ENCODE results near the gene POM121.
"Not testable (repeated sequence)": the region's sequence is repeated elsewhere in the genome, so short reads cannot be mapped to it uniquely, and the experiment has no call there.

Gene POM121

DNA sequence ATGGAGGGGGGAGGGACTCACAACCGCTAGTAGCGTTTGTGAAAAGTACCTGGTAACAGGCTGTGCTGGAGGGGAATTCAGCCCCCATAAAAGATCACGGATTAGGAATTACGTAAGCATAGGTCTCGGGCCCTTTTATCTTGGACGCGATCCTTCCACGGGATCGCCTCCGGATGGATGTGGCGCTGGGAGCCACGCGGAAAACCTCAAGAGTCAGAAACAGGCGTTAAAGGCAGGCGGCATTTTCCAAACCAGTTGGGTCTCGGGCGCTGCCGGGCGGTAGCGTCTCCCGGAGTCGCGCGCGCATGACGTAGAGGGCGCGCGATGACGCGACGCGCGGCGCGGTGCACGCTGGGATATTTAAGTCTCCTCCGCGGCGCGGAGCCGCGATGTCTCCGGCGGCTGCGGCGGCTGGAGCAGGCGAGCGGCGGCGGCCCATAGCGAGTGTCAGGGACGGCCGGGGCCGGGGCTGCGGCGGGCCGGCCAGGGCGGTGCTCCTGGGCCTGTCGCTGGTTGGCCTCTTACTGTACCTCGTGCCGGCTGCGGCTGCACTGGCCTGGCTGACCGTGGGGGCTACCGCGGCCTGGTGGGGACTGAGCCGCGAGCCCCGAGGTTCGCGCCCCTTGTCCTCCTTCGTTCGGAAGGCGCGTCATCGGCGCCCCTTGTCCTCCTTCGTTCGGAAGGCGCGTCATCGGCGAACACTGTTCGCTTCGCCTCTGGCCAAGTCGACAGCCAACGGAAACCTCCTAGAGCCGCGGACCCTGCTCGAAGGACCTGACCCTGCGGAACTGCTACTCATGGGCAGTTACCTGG is at the start of gene POM121:
POM121 (plus strand) TSS at position 363 of the 813 bp plus-strand sequence; CDS start at position 390, 27 bp downstream.
- DNase-seq (ENCODE audit: low spot score), result peak; percentile 96

DNA sequence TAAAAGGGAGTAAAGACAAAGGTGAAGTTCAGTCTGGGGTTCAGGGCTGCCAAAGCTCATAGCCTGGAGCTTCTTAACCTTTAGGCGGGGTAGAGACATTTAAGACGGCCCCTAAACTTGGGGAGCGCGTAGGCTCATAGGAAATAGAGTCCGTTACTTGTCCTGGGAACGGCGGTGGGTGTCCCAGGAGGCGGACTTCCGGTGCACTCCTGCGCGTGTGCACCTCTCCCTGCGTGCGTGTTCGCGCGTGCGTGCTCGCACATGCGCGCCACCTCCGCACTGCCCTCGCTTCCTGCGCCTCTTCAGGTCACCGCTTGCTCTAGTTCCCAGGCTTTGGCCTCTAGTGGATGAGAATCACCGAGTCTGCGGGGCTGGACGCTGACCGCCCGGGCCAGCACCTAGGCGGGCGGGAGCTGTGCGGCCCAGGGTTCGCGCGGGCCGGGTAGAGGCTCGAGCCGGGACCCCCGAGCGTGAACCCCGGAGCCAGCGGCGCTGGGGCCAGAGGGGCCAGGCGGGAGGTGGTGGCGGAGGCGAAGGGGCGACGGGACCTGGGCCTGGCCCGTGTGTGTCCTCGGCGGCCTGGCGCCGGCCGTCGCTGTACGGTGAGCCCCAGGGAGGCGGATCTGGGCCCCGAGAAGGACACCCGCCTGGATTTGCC is 45.7 kb upstream of the POM121 start:
- DNase-seq (ENCODE audit: low spot score), result peak; percentile 80

DNA sequence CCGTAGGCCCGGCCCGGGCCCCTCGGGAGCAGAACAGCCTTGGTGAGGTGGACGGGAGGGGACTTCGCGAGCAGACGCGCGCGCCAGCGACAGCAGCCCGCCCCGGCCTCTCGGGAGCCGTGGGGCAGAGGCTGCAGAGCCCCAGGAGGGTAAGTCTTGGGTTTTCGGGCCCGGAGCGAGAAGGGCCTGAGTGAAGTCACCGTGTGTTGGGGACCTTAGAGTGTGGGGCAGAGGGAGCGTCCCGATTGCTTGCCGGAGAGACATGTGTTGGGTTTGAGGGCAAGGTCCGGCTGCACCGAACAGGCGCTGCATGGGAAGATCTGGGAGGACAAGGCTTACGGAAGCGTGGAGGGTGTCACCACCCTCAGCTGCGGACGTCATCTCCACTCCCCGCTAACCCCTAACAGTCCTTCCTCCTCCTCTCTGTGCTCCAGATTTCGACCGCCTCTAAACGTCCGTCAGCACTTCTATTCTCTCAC is 45.1 kb upstream of the POM121 start:
- DNase-seq (ENCODE audit: low spot score), result peak; percentile 45

DNA sequence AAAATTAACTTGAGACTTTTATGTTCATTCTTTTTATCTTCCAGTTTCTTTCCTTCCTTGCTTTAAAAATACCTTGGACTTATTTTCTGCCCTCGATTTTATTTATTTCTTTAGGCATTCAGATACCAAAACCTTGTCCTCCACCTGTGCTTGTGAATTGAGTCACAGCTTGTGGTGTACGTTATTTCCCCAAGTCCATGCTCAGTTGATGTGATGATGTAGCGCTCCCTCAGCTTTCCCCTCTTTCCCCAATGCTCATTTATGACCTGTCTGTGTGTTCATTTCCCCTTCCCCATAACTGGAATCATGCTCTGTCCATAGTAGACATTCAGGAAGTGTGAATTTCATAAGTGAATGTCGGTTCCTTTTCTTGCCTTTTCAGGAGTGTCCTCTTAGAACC is 33.1 kb upstream of the POM121 start:
- not testable (repeated sequence) for DNase-seq (ENCODE audit: low spot score)

DNA sequence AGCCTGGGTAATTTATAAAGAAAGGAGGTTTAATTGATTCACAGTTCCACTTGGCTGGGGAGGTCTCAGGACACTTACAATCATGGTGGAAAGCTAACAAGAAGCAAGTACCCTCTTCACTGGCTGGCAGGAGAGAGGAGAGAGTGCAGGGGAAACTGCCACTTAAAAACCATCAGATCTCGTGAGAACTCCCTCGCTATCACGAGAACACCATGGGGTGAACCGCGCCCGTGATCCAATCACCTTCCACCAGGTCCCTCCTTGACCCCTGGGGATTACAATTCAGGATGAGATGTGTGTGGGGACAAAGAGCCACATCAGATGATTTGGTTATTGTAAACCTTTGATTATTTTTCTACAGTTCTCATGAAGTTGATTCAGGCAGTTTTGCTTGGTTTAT is 20.2 kb upstream of the POM121 start:
- DNase-seq (ENCODE audit: low spot score), result not testable (repeated sequence)

DNA sequence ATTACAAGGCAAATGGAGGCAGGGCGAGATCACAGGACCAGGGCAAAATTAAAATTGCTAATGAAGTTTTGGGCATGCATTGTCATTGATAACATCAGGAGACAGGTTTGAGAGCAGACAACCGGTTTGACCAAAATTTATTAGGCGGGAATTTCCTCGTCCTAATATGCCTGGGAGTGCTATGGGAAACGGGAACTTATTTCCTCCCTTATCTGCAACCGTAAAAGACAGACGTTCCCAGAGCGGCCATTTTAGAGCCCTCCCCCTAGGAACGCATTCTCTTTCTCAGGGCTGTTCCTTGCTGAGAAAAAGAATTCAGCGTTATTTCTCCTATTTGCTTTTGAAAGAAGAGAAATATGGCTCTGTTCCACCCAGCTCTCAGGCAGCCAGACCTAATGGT is 16.5 kb upstream of the POM121 start:
- not testable (repeated sequence) for DNase-seq (ENCODE audit: low spot score)

DNA sequence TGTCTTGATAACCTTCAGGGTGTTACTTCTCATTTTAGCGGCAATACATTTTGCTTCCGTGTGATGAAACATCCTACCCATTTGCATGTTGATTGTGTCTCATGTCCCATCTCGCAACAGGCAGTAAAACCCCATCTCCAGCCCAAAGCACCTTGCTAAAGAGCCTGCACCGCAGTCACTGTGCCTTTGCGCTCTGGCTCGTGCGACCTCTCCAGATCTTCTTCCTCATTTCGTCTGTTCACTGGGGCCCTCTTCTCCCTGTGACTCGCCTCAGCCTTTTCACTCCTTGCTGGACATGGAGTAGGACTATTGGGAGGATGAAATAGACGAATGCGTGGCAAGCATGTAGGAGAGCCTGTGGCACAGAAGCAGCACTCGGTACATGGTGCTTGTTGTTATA is 13.5 kb upstream of the POM121 start:
- DNase-seq (ENCODE audit: low spot score), result not testable (repeated sequence)

DNA sequence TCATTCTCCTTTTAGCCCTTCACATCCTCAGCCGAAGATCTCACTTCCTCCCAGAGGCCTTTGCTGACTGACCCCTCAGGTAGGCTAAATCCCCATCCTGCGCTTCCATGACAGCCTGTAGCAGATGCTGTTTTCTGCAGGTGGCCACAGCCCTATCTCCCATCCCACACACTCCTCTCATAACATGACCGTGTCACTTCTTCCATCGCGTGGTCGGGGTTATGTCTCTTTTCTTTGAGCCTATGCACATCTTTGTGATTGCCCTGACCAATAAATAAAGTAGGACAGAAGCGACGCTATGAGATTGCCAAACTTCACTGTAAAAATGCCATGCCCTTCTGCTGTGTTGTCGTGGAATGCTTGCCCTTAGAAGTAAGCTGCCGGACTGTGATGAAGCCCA is 11.1 kb upstream of the POM121 start:
- not testable (repeated sequence) for DNase-seq (ENCODE audit: low spot score)

DNA sequence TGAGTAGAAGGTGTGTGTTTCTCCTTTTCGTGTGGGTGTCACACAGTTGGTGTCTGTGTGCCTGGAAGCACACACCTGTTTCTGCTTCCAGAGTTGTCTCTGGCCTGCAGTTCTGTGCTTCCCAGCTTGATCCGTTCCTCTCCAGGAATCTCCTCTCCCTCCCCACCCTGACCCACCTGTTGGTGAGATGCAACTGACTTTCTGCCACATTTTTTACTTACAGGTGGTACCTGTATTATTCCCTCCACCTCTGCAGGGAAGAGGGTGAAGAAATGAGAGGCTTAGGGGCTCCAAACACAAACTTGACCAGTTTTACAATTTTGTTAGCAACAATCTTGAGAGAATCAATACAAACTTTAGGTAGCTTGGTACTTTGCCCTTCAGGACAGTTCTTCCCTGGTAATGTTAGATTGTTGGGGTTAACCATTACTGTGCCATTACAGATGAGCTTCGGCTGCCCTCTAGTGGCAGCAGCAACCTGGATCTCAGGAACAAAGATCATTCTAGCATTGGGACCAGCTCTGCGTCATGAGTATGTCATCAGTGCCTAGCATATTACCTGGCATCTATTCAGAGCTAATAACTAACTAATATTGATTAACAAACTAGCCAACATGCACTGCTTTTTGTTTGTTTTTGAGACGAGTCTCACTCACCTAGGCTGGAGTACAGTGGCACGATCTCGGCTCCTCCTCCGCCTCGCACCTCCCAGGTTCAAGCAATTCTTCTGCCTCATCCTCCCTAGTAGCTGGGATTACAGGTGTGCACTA is 10.0 kb upstream of the POM121 start:
- DNase-seq (ENCODE audit: low spot score), result peak; percentile 52

DNA sequence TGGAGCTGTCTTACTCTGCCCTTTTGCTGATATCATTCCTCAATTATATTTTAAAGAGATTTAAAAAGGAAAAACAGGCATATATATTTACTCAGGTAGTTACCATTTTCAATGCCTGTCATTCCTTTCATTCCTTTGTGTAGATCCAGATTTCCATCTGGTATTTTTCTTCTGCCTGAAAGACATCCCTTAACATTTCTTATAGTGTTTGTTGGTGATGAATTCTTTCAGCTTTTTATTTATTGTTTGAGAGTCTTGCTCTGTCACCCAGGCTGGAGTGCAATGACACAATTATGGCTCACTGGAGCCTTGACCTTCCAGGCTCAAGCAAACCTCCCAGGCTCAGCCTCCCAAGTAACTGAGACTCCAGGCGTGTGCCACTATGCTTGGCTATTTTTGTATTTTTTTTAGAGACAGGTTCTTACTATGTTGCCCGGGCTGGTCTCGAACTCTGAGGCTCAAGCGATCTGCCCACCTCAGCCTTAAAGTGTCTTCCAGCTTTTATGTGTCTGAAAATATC is 5.6 kb upstream of the POM121 start:
- DNase-seq (ENCODE audit: low spot score), result no peak

DNA sequence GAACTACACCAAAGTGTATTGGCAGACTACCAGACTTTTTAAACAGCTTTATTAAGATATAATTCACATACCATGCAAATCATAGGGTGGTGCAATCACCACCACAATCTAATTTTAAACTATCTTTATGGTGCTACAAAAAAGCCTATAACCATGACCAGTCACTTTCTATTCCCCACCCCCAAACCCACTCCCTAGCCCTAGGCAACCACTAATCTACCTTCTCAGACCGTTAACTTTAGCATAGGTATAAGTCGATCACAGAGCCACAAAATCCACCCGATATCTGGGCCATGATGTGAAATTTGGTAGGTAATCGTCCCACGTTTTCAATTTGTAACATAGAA is 536 bp upstream of the POM121 start:
- DNase-seq (ENCODE audit: low spot score), result no peak

DNA sequence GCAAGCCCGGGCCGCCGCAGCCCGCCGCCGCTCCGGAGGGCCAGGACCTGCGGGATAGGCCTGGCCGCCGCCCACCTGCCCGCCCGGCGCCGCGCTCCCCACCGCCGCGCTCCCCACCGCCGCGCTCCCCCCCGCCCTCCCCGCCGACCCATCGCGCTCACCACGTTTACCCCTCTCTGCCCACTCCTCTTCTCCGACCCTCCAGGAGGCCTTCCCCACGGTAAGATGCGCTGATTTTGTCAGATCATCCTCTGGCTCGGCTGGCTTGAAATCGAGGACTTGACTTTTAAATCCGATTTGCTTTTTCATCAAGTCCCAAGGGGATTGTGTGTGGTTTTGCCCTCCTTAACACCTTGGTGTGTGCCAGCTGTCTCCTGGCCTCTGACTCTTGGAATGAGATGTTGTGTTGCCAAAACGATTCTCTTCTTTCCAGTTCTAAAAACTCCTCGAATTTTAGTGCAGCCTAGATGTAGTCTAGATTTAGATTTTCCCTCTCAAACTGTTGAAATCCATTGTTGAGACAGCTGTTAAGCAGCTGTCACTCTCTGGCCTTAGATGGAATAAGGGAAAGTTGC is 738 bp downstream of the POM121 start:
- no peak for DNase-seq (ENCODE audit: low spot score)

DNA sequence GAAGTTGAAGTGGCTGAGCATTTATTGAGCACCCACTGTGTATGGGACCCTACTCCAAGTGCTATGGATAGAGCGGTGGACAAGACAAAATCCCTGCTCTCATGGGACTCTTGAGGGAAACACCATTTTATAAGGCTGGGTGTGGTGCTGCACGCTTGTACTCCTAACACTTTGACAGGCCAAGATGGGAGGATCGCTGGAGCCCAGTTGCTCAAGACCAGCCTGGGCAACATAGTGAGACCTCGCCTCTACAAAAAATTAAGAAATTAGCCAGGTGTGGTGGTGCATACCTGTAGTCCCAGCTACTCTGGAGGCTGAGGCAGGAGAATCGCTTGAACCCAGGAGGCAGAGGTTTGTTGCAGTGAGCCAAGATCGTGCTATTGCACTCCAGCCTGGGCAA is 2.9 kb downstream of the POM121 start:
- not testable (repeated sequence) for DNase-seq (ENCODE audit: low spot score)

DNA sequence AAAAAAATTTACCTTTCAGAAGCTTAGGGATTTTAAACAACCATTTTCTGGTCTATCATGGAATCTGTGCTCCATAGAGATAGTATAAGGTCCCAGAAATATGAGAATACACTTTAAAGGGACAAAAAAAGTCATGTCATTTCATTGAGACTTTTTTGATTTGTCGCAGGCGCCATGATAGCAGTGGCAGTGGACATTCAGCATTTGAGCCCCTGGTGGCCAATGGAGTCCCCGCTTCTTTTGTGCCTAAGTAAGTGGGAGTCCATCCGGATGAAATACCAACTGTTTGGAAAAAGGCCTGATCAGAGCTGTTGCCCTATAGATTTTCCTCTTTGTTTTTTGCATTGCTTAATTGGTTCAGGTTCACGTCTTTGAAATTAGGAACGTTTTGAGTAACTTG is 3.3 kb downstream of the POM121 start:
- DNase-seq (ENCODE audit: low spot score), result not testable (repeated sequence)

DNA sequence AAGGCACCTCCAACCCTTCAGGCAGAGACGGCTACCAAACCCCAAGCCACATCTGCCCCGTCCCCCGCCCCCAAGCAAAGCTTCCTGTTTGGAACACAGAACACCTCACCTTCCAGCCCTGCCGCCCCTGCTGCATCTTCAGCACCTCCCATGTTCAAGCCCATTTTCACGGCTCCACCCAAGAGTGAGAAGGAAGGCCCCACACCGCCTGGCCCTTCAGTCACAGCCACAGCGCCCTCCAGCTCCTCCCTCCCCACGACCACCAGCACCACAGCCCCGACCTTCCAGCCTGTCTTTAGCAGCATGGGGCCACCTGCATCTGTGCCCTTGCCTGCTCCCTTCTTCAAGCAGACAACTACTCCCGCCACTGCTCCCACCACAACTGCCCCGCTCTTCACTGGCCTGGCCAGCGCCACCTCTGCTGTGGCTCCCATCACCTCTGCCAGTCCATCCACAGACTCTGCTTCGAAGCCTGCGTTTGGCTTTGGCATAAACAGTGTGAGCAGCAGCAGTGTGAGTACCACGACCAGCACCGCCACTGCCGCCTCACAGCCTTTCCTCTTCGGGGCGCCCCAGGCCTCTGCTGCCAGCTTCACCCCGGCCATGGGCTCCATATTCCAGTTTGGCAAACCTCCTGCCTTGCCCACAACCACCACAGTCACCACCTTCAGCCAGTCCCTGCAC is 17.3 kb downstream of the POM121 start:
- not testable (repeated sequence) for DNase-seq (ENCODE audit: low spot score)

DNA sequence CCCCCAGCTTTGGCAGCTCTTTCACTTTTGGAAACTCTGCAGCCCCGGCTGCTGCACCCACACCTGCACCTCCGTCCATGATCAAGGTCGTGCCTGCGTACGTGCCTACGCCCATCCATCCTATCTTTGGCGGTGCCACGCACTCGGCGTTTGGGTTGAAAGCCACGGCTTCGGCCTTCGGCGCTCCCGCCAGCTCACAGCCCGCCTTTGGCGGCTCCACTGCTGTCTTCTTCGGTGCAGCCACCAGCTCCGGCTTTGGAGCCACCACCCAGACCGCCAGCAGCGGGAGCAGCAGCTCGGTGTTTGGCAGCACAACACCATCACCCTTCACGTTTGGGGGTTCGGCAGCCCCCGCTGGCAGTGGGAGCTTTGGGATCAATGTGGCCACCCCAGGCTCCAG is 18.1 kb downstream of the POM121 start:
- DNase-seq (ENCODE audit: low spot score), result not testable (repeated sequence)

DNA sequence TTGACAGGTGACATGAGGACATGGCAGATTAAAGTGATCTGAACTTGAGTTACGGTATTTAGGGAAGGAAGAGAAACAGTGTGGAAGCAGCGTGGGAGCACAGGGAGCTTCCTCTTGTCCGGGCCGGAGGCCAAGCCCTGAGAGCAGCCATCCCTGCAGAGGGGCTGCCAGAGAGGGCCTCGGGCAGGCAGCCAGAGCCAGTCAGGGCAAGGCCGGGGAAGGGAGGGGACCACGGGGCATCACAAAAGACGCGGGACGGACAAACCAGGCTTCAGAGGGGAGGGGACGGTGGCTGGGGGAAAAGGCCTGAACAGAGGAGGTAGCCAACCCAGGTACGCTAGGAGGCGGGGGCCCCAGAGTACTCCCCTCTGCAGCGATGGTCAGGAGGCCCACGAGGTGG is 20.0 kb downstream of the POM121 start:
- DNase-seq (ENCODE audit: low spot score), result not testable (repeated sequence)

DNA sequence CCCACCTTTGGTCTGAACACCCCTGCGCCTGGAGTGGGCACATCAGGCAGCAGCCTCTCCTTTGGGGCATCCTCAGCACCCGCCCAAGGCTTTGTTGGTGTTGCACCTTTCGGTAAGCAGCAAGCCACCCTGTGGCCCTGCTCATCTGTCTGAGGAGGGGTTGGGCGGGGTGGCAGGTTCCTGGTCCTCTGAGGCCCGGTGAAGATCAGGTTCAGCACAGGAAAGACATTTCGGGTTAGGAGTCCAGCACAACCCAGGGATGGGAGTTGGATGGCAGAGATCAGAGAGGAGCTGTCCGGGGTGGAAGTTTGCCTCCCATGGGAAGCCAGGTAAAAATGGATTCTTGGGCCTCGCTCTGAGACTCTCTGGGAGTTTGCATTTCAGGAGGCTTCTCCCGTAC is 20.7 kb downstream of the POM121 start:
- DNase-seq (ENCODE audit: low spot score), result not testable (repeated sequence)

DNA sequence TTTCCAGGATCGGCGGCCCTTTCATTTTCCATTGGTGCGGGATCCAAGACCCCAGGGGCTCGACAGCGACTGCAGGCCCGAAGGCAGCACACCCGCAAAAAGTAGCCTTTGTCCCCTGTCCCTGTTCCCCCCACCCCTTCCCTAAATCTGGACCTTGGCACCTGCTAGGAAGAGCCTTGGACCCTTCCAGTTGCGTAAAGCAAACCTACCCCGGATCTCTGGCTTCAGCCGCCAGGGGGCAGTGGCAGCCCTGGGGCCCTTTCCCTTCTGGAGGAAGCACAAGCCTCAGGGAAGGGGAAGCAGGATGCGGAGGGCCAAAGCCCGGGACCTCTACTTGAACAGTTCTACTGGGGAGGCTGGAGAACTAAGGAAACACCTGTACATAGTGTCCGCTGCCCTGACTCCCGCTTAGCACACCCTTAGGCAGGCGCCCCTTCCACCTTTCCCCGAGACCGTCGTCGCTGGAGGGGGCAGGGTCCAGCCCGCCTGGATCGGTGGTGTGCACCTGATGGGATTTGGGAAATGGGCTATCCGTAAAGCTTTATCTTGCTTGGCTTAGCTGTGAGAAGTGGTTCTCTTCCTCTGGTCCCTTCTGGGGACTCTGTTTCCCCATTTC is 21.3 kb downstream of the POM121 start:
- DNase-seq (ENCODE audit: low spot score), result not testable (repeated sequence)

DNA sequence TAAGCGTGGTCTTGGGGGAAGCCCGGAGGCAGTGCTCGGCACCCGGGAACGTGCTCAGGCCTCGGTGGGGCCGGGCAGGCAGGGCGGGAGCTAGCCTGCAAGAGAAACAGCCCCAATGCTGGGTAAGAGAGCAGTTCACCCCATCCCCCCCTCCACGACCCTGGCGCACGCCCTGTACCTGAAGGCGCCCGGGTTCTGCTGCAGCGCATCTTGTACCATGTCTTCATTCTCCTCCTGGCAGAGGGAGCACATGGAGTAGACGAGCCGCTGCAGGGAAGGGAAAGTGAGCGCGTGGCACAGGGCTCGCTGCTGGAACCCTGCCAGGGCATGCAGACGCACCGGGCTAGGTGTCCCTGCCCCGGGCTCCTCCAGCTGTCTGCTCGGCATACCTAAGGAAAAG is 23.8 kb downstream of the POM121 start:
- not testable (repeated sequence) for DNase-seq (ENCODE audit: low spot score)

DNA sequence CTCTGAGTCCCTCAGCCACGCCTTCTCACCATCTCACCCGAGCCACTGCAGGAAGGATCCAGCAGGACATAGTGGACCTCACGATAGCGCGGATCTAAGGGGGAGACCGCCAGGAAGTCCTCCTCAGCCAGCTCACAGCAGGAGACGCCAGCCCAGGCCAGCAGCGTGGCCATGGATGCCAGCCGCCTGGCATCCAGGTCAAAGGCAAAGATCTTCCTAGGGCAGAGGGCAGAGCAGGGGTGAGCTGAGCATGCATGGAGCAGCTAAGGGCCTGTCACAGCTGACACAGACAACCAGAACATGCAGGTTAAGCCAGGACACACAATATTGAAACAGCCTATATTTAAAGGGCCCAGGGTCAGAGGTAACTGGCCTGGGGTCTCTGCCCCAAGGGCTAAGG is 24.4 kb downstream of the POM121 start:
- DNase-seq (ENCODE audit: low spot score), result not testable (repeated sequence)
